GM12878 (cell line): Measurements from ENCODE around the gene KIRREL1.

Source experiments
- CTCF ChIP-seq, 3 experiments: IDR thresholded peaks in 2 of 3; conservative IDR thresholded peaks in 1 of 3; 2 replicates each; pipeline ENCODE4 v1.5.1; 2011; ENCODE audit warnings: low read depth in 3 of 3, low read length in 3 of 3, mild to moderate bottlenecking in 3 of 3, control low read depth in 2 of 3, moderate library complexity in 2 of 3, inconsistent platforms in 1 of 3, mixed read lengths in 1 of 3; ENCODE audit not compliant: control insufficient read depth in 2 of 3, insufficient read depth in 1 of 3; ENCODE audit errors: extremely low read depth in 1 of 3
- EZH2 ChIP-seq: IDR thresholded peaks from 2 replicates; pipeline ENCODE4 v1.6.1; 2012; ENCODE audit warnings: low read depth, mild to moderate bottlenecking, control low read depth, inconsistent platforms, low read length, borderline replicate concordance; ENCODE audit not compliant: control insufficient read depth
- GABPA ChIP-seq: IDR thresholded peaks from 2 replicates; pipeline ENCODE4 v1.6.1; 2014; ENCODE audit warnings: antibody characterized with exemption, low read depth, mild to moderate bottlenecking, inconsistent platforms
- IRF3 ChIP-seq: fragments of 450-650 bp; IDR thresholded peaks from 2 replicates; pipeline ENCODE4 v1.6.1; 2014; ENCODE audit warnings: mild to moderate bottlenecking
- SMC3 ChIP-seq: IDR thresholded peaks from 2 replicates; pipeline ENCODE4 v1.6.1; 2011; ENCODE audit warnings: low read length, improper control_type of control experiment, borderline replicate concordance

- TF ChIP-seq GABPA = no peak
- TF ChIP-seq IRF3 = no peak
- TF ChIP-seq CTCF (IDR thresholded peaks at IDR 0.05 in 2 of 3, conservative IDR thresholded peaks at IDR 0.05 in 1 of 3; ENCODE audit: control insufficient read depth in 2 of 3, extremely low read depth in 1 of 3, insufficient read depth in 1 of 3, low read depth in 3 of 3, low read length in 3 of 3) = no peak
- TF ChIP-seq SMC3 = no peak
- TF ChIP-seq EZH2 = no peak
Measured at GRCh38 chr1:158005224-158005623, 11.8 kb downstream of the KIRREL1 start.
